SJSA1 (cell line): ENCODE measurements around the gene LPP. TPM values are rescaled to one million over a fixed set of nuclear protein-coding genes. Genes with fewer than 3 reads are reported as not detected.

Source experiments
- DNase-seq, 2 experiments: peaks; one replicate each; pipeline ENCODE4 v3.0.0-alpha.2; 2015 to 2020; ENCODE audit warnings: low spot score in 2 of 2, low read depth in 1 of 2
- H3K27ac ChIP-seq: fragments of 250-450 bp; sonication (Bioruptor Pico); 2 replicates; pipeline ENCODE4 v1.5.1; 2020; ENCODE audit warnings: mild to moderate bottlenecking, moderate library complexity
- H3K27me3 ChIP-seq: fragments of 250-450 bp; sonication (Bioruptor Pico); replicated peaks from 2 replicates; pipeline ENCODE4 v1.5.1; 2020; ENCODE audit warnings: mild to moderate bottlenecking, moderate library complexity
- H3K36me3 ChIP-seq: fragments of 250-450 bp; sonication (Bioruptor Pico); 2 replicates; pipeline ENCODE4 v1.5.1; 2020; ENCODE audit warnings: mild to moderate bottlenecking
- H3K4me1 ChIP-seq: fragments of 250-450 bp; sonication (Bioruptor Pico); replicated peaks from 2 replicates; pipeline ENCODE4 v1.6.1; 2021; ENCODE audit warnings: mild to moderate bottlenecking
- H3K4me3 ChIP-seq: fragments of 250-450 bp; sonication (Bioruptor Pico); 2 replicates; pipeline ENCODE4 v1.5.1; 2020; ENCODE audit warnings: mild to moderate bottlenecking
- H3K9me3 ChIP-seq: fragments of 250-450 bp; sonication (Bioruptor Pico); replicated peaks from 2 replicates; pipeline ENCODE4 v1.5.1; 2020; ENCODE audit warnings: mild to moderate bottlenecking
- total RNA-seq: library from RNA; depleted of rRNA; stranded (reverse); fragments of >200 nt; shearing (Covaris generic); gene quantifications from 2 replicates; pipeline ENCODE4 v1.2.3, GENCODE V29; 2014

LPP gene
- total RNA-seq, 1 experiment from 2014 or later = 132 TPM

DNA sequence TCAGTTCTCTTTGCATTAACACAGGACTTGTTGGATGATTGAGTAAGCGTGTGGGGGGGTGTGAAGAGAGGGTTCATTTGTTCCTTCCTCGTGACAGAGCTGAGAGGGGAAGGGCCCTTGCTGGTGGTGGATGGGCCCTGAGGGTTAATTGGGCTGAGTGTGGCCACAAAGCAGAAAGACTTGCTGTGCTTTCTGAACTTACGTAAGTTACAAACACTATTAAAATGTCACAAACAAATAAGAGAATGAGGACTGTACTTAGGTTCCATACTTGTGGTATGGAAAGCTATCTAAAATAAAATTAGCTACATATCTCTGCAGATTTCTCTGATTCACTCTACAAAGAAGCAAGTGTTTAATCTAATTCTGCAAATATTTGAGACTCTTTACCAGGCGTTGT is 231.3 kb downstream of the LPP start:
- Histone ChIP-seq H3K27ac (no peak overlapping the region), H3K4me3 (no peak overlapping the region), H3K9me3 (no peaks in the 10 kb centered on the region), H3K36me3 (peaks cover 15% of the 10 kb centered on the region; the same call in 1 of the 2 replicates), H3K27me3 (no peaks in the 10 kb centered on the region), H3K4me1 (peaks cover 6% of the 10 kb centered on the region)
- no peak for DNase-seq

DNA sequence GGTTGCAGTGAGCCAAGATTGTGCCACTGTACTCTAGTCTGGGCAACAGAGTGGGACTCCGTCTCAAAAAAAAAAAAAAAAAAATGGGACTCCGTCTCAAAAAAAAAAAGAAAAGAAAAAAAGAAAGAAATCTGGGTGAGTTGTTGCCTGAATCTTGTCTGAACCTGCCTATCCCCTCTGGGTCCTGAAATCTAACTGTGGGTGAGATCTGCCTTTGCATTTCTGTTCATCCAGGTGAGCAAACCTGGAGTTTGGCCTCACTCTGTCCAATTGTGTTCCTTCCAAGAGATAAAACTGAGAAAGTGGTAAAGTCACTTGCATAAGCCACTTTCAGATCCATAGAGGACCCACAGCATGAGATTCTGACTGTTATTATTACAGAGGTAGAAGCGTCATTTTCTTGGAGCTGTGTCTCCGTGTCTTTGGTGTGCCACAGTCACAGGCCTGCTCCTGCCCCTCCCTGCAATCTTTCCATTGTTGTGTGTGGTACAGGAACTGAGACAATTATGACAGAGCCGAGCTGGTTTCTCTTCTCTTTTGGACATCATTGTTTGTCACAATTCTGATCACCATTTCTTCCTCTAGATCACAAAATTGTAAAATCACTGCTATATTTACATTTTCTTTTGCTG is 235.9 kb downstream of the LPP start:
- H3K9me3 ChIP-seq = no peaks in the 10 kb centered on the region
- no peak overlapping the region; the same call in 1 of the 2 replicates for H3K27ac ChIP-seq
- H3K36me3 ChIP-seq = peaks cover 12% of the 10 kb centered on the region; the same call in 1 of the 2 replicates
- peaks cover 8% of the 10 kb centered on the region for H3K4me1 ChIP-seq
- peak in 1 of 2 experiments; percentile 30 for DNase-seq
- H3K27me3 ChIP-seq = no peaks in the 10 kb centered on the region
- no peak overlapping the region for H3K4me3 ChIP-seq

DNA sequence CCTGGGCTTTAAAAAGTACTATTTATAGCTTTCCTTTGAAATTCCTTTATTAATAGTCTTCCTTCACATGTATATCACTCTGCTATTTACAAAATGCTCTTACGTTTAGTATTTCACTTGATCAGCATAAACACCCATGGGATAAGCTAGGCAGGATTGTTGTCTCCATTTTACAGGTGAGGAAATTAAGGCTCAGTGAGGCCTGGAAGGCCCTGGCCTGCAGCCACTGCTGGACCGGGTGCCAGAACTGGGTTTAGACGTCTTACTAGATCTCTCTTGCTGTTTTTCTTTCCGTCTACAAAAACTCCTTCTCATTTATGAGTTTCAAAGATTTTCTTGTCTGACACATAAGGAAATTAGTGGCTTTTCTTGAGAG is 236.4 kb downstream of the LPP start:
- Histone ChIP-seq H3K27ac (no peak overlapping the region; the same call in 1 of the 2 replicates), H3K27me3 (no peaks in the 10 kb centered on the region), H3K36me3 (peaks cover 7% of the 10 kb centered on the region; the same call in 1 of the 2 replicates), H3K9me3 (no peaks in the 10 kb centered on the region), H3K4me3 (no peak overlapping the region), H3K4me1 (peaks cover 8% of the 10 kb centered on the region)
- no peak for DNase-seq

DNA sequence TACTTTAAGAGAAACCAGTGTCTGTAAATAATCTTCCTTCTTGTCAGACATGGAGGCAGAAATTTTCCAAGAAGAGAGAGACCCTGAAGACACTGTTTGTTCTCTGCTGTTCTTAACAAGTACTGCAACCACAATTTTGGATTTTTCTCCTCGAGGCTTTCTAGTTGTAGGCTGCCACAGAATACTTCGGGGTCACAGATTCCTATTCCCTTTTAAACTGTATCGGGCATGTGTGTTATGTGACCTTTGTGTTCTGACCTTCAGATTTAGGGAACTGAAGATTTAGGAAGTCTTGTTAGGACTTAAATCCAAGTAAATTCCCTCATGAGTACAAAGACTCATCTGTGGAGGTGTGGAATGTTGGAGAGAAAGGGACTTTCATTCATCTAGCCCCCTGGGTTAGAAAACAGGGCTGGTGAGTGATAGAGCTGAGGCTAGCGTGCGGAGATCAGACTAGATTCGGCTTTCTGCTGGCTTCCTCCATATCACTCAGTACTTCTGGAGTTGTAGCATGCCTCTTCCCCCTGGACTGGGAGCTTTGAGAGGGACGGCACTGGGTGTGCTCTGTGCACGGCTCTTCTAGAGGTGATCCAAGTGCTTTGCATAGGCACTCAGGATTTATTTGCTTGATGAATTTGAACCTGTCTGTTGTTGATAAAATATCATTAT is 237.0 kb downstream of the LPP start:
- H3K4me3 ChIP-seq = no peak overlapping the region
- peaks cover 8% of the 10 kb centered on the region for H3K4me1 ChIP-seq
- H3K9me3 ChIP-seq = no peaks in the 10 kb centered on the region
- no peak for DNase-seq
- no peaks in the 10 kb centered on the region for H3K27me3 ChIP-seq
- peaks cover 7% of the 10 kb centered on the region; the same call in 1 of the 2 replicates for H3K36me3 ChIP-seq
- no peak overlapping the region for H3K27ac ChIP-seq

DNA sequence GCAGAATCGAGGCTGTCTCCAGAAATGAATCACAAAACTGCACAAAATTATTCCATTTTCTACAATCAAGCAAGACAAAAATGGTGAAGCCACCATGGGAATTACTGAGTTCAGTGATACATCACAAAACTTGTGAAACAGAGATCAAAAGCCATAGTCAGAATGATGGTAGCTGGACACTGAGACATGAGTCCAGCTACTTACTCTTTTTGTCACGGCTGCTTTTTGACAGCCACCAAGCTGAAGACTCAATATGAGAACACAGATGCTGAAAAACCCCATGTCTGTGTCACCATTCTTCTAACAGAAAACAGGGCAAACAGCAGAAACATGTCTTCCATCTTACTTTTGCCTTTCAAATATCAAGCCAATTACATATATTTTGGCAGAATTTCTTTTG is 237.6 kb downstream of the LPP start:
- Histone ChIP-seq H3K4me1 (peaks cover 8% of the 10 kb centered on the region), H3K27ac (no peak overlapping the region), H3K4me3 (no peak overlapping the region), H3K36me3 (peaks cover 7% of the 10 kb centered on the region; the same call in 1 of the 2 replicates), H3K9me3 (no peaks in the 10 kb centered on the region), H3K27me3 (no peaks in the 10 kb centered on the region)
- DNase-seq = no peak

DNA sequence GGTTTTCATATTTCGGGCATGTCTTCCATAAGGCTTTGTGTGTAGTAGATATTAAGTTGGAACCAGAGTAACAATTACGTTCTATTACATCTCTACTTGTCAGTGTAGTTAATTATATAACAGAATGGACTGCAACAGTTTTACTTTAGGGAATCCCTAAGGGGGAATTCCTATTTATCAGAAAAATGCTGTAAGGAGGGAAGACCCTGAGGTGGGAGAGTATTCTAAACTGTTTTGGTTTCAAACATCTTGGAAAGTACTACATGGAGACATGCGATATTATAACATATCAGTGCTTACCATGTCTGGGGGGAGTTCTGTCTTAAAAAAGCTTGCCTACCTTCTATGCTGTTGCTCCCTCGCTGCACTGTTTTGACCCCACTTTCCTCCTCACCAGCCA is 238.1 kb downstream of the LPP start:
- no peak overlapping the region for H3K4me3 ChIP-seq
- no peaks in the 10 kb centered on the region for H3K27me3 ChIP-seq
- H3K9me3 ChIP-seq = no peaks in the 10 kb centered on the region
- peaks cover 7% of the 10 kb centered on the region; the same call in 1 of the 2 replicates for H3K36me3 ChIP-seq
- DNase-seq = no peak
- no peak overlapping the region for H3K27ac ChIP-seq
- H3K4me1 ChIP-seq = peaks cover 8% of the 10 kb centered on the region

DNA sequence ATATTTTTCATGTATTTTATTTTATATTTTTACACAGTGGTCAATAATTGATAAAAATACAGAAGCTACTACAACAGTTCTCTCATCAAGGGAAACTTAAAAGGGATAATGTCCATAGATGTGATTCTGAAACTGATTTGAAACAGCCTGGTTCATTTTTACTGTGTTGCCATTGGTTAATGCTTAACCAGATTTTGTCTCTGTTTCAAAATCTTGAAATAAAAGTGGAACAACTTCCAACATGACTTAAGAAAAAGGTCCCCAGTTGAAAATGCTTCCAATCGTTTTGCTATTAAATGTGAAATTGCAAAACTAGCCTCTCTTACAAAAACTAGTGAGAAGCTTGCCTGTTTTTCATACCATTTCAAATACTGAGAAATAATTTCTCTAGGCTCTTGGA is 240.7 kb downstream of the LPP start:
- Histone ChIP-seq H3K27me3 (no peaks in the 10 kb centered on the region), H3K4me1 (peaks cover 8% of the 10 kb centered on the region), H3K4me3 (no peak overlapping the region), H3K27ac (no peak overlapping the region), H3K36me3 (peaks cover 7% of the 10 kb centered on the region), H3K9me3 (no peaks in the 10 kb centered on the region)
- DNase-seq = no peak

DNA sequence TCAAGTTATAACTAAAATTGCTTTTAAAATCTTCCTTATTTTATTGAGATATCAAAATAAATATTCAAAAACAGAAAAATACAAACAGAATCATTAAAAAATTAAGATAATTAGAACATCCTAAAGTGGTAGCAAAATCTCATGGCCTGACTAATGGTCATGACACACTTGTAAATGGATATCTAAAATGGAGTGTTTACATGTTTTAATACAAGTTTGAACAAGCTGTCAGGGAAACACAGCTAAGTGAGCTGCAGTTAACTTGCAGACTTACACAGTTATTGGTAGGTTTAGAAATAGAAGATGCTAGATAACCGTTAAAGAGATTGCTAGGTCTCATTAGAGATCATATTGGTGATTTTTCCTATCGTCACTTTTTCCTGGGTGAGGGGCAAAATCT is 242.3 kb downstream of the LPP start:
- Histone ChIP-seq H3K27ac (no peak overlapping the region), H3K27me3 (no peaks in the 10 kb centered on the region), H3K4me1 (no peaks in the 10 kb centered on the region), H3K36me3 (peaks cover 10% of the 10 kb centered on the region), H3K4me3 (no peak overlapping the region), H3K9me3 (no peaks in the 10 kb centered on the region)
- no peak for DNase-seq

DNA sequence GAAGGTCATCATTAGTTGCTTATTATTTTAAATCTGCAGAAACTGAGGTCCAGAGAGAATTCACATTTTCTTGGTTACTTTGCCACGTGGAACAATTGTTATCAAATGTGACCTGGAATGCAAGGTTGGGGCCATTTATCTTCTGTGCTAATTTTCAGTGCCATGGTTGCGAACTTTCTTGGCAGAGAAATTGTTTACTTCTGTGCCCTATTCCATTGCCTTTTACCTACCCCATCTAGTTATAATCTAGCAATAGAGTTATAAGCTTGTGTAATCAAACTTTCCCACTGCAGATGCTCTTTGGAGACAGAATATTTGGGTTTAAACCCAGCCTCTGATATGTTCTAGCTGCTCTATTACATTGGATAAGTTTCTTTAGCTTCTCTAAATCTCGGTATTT is 242.9 kb downstream of the LPP start:
- DNase-seq = no peak
- Histone ChIP-seq H3K4me3 (no peak overlapping the region), H3K9me3 (no peaks in the 10 kb centered on the region), H3K27me3 (no peaks in the 10 kb centered on the region), H3K36me3 (peaks cover 7% of the 10 kb centered on the region), H3K4me1 (no peaks in the 10 kb centered on the region), H3K27ac (no peak overlapping the region)

DNA sequence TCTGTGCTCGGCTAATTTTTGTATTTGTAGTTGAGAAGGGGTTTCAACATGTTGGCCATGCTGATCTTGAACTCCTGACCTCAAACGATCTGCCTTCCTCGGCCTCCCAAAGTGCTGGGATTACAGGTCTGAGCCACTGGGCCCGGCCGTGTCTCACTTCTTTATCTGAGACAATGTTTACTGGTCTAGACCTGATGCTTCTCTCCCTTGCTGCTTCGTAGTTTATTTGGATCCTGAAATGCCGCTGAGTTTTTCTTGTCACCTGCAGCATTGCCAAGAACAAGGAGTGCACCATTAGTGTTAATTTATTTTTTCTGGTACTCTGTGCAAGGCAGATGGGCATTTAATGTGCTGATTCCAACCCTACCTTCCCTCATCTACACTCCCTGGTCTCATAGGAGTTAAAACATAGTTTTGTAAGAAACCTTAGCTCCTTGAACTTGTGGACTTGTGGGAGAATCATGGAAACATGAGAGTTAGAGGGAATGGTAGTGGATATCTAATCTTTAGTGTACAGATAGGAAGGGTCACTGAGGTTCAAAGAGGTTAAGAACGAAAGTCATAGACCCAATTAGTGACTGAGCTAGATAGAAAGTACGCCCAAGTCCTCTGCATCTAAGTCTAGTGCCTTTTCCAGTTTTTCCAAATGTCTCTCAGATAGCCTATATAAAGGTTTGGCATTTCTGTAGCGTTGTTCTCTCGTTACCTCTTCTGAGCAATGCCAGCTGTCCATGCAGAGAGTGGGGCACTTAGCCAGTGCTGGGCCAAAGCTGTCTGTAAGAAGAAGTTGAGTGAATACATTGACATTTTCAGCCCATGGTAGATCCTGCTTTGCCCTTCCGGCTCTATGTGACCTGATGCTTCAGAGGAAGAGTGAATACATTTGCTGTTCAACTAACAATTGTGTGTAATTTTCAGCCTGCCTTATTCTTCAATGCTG is 244.1 kb downstream of the LPP start:
- no peaks in the 10 kb centered on the region for H3K27me3 ChIP-seq
- H3K27ac ChIP-seq = no peak overlapping the region
- H3K36me3 ChIP-seq = peaks cover 6% of the 10 kb centered on the region
- no peak overlapping the region for H3K4me3 ChIP-seq
- no peaks in the 10 kb centered on the region for H3K4me1 ChIP-seq
- H3K9me3 ChIP-seq = no peaks in the 10 kb centered on the region
- no peak for DNase-seq

DNA sequence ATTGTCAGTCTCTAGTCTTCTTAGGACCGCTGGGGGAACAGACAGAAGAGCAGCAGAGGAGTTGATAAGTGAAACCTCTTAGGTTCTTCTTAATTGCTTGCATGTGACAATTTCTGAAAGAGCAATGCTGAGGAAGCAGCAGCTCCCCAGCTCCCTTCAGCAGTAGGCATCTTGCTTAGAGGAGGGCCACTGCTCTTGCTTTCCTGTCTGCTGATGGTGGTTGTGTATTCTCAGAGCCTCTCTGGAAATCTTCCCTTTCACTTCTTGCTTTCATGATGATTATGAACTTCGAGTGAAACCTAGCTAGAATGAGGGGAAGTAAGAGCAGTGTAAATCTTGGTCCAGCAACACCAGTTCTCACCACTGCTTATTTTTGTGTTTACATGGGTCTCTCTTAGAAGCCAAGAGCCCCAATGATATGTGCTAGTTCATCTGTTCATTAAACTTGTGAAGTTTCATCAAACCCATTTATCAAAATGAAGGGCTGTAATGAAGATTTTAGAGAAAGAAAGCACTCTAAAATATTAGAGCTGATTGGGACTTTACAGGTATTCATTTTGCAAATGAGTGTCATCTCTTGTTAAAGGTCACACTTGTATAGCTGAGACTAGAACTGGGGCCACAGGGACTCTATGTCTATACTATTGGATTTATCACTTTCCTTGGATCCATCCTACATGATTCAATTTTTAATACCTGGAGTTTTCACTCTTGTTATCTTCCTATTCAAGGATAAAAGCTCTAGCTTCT is 246.7 kb downstream of the LPP start:
- no peaks in the 10 kb centered on the region for H3K4me1 ChIP-seq
- no peaks in the 10 kb centered on the region for H3K27me3 ChIP-seq
- H3K27ac ChIP-seq = no peak overlapping the region
- H3K36me3 ChIP-seq = peaks cover 6% of the 10 kb centered on the region
- no peak overlapping the region for H3K4me3 ChIP-seq
- H3K9me3 ChIP-seq = no peaks in the 10 kb centered on the region
- no peak for DNase-seq

DNA sequence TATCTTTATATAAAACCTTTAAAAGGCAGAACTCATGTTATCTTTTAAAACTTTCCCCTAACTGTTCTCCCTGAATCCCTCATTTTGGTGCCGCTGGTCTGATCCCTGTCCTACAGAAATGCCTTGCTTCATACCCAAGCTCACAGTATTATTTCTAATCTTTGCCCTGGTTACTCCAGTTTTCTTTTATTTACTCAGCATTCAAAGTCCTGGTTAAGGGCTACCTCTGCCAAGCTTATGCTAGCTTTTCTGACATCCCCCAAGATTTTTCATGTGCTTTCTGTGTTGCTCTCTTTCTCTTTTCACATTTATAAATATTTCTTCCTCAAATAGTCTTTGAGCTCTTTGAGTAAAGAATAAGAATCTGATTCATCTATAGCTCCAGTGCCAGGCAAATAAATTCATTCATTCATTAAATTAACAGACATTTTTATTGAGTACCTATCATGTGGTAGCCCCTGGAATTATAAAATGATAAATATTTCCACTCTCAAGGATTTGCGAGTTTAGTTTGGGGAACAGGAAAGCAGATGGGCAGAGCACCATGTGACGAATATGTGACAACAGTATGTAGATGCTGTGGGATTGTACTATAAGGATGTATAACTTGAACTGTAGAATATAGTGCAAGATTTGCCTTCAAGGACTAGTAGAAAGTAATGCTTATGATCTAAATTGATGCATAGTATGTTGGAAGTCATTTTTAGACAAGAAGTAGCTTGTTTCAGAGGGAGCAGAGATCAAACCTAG is 247.5 kb downstream of the LPP start:
- no peak for DNase-seq
- no peaks in the 10 kb centered on the region for H3K27me3 ChIP-seq
- H3K4me1 ChIP-seq = no peaks in the 10 kb centered on the region
- no peaks in the 10 kb centered on the region for H3K9me3 ChIP-seq
- H3K36me3 ChIP-seq = peaks cover 13% of the 10 kb centered on the region
- H3K27ac ChIP-seq = no peak overlapping the region
- no peak overlapping the region for H3K4me3 ChIP-seq

DNA sequence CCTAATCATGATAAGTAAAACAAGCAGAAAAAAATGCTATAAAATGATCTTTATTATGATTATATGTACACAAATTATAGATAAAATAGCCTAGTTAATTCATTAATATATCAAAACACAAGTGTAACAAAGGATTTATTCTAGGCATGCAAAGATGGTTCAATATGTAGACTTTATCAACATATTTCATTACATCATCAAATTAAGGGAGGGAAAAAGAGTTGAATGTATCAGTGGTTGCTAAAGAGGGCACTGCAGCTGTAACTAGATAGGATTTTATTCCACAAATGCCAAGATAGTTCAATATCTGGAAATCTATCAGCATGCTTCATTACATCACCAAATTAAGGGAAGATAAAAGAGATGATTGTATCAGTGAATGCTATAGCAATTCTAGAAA is 248.3 kb downstream of the LPP start:
- H3K27me3 ChIP-seq = no peaks in the 10 kb centered on the region
- H3K4me3 ChIP-seq = no peak overlapping the region
- no peak overlapping the region for H3K27ac ChIP-seq
- peaks cover 21% of the 10 kb centered on the region for H3K36me3 ChIP-seq
- DNase-seq = no peak
- H3K9me3 ChIP-seq = no peaks in the 10 kb centered on the region
- H3K4me1 ChIP-seq = no peaks in the 10 kb centered on the region
